ENCODE measurements around the gene MED8.
"Not testable (repeated sequence)": the region's sequence is repeated elsewhere in the genome, so short reads cannot be mapped to it uniquely, and the experiment has no call there.

MED8 gene

GRCh38 chr1:43383449-43383848 lies 6.2 kb downstream of the MED8 start:
- no peak for DNase-seq (ENCODE audit: low read depth in 2 of 2)

GRCh38 chr1:43382027-43382779 lies 7.4 kb downstream of the MED8 start:
- DNase-seq (ENCODE audit: low read depth in 2 of 2): no peak

DNA sequence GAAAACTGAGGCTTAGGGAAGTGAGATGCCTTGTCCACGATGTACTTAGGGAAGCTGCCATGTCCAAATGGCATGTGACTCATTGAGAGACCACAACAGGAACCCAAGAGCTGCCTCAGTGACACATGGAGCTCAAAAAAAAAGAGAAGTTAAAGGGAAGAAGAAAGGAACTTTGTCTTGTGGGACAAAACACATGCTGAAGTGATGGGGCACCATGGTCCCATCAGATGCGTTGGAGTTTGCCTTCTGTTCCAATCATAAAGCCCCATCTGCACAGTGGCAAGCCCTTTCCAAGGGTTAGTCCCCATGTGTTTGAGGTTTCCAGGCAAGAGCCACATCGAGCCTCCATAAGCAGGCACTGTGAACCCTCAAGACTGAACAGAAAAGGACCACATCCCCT lies 8.0 kb downstream of the MED8 start:
- DNase-seq (ENCODE audit: low read depth in 2 of 2): no peak

DNA sequence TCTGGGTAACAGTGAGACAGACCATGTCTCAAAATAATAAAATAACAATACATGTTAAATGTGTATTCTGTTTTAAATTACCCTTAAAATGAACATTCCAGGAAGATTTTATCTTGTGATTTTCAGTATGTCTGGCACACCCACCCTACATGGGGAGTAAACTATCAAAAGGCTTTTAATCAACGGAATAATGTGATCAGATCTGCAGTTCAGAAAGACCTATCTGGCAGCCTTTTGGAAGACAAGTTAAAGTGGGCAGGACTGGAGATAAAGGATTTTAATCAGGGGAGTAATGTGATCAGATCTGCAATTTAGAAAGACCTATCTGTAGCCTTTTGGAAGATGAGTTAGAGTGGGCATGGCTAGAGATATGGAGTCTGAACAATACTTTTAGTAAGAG lies 10.1 kb downstream of the MED8 start:
- DNase-seq (ENCODE audit: low read depth in 2 of 2): no peak

DNA sequence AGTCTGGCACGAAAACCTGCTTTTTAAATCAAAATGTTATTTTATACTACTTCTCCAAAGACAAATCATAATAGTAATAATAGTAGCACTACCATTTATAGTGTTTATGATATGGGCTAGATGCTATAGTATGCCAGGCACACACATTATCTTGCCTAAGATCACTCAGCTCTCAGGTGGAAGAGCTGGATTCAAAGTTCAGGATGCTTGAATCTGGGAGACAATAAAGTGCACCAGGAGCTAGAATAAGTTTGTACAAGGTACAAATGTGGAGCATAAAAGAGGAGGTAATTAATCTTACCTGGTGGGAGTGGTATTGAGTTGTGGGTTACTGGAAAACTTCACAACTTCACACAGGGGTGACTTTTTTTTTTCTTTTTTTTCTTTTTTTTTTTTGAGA lies 11.8 kb downstream of the MED8 start:
- no peak for DNase-seq (ENCODE audit: low read depth in 2 of 2)

- no peak for DNase-seq (ENCODE audit: low read depth in 2 of 2)
Measured at GRCh38 chr1:43376723-43377235, 12.8 kb downstream of the MED8 start.

DNA sequence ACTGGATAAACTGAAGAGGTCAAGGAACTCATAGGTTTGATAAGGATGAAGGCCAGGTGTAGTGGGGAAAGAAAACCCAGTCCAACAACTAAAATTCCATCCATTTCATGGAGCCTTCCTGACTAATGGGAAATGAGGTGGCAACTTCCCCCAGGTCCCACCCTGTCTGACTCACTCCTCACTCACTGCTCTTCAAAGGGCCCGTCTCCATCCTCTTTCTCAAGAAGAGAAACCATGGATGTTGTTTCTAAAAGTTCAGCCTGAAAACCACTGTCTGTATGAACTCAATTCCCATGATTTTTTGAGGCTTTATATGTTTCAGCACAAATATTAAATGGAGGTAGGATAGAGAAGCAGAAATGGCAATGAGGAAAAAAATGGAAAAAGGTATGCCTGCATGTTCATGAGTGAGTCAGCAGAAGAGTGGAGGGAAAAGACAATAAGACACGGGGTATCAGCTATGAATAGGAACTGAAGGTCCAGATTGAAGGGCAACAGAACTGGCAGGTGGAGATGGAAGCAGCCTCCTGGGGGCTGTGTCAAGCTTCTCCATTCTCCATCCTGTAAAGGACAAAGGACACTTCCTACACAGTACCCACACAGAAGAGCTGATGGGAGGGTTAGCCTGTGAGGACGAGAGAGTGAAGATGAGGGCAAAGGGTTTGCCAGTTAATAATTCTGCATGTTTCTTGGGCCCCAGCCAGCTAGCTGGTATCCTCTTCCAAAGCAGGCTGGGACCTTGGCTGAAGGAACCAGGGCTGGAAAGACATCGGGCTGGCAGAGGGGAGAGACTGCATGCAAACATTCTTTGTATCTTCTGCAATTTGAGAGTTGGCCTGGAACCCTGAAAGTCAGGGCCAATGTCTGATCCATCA lies 16.3 kb downstream of the MED8 start:
- no peak for DNase-seq (ENCODE audit: low read depth in 2 of 2)

DNA sequence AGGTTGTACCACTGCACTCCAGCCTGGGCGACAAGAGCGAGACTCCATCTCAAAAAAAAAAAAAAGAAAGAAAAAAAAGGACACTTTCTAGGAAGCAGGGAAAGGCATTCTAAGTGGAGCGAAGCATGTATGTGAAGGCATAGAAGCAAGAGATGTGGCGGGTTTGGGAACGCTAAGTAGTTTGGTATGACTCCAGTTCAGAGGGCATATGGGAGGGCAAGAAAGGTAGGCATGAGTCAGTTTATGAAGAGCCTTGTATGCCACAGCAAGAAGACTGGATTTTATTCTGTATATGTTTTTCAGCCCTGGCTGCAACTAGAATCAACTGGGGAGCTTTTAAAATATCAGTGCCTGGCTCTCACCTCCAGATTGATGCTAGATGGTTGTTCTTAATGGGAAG lies 17.4 kb downstream of the MED8 start:
- DNase-seq (ENCODE audit: low read depth in 2 of 2): no peak

GRCh38 chr1:43370564-43370963 lies 19.0 kb downstream of the MED8 start:
- DNase-seq (ENCODE audit: low read depth in 2 of 2): no peak

GRCh38 chr1:43369779-43370178 lies 19.8 kb downstream of the MED8 start:
- not testable (repeated sequence) for DNase-seq (ENCODE audit: low read depth in 2 of 2)

DNA sequence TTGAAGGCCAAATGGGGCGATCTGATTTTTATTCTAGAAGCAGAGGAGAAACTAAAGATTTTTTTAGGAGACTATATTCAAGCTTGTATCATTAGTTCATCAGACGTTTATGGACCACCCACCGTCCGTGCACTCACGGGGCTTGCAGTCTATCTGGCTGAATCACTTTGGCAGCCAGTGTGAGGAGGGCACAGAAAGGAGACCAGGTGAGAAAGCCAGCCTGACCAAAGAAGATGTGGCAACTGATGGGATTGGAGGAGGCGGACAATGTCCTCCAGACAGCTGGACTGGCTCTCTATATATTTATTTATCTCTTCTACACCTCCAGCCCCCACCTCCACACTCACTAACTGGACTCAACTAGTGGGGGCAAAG lies 21.0 kb downstream of the MED8 start:
- no peak for DNase-seq (ENCODE audit: low read depth in 2 of 2)

DNA sequence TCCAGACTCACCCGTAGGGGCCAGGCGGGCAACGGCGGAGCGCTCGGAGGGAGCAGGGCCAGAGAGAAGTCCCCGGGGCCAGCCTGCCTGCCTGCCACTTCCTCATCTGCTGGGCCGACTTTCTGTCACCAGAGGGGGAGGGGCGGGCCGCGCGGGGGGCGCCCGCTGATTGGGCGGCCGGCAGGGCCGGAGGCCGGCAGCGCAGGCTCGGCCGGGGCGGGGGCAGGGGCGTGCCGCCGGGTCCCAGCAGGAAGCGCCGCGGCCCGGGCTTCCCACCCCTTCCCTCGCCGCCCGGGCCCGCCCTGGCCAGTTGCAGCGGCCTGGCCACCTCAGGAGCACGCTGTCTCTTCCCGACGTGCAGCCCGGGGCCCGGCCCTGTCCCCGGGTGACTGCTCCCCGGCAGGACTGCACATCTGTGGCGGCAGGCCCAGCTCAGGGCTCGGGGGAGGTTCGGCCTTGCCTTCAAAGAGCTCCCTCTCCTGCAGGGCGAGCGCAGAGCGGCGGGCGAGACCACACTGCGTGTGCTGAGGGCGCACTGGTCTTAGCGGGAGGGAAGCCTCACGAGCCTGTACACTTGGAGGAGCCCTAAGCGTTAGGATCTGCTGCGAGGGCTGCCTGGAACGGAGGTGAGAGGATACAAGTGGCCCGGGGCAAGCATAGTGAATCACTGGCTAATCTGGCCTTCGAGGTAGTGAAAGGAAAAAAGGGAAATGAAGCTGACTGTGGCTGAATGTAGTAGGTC lies 21.5 kb downstream of the MED8 start, which contains the start of gene ELOVL1:
ELOVL1 (minus strand) TSS at position 108 of the 742 bp plus-strand sequence. CDS start 2,402 bp downstream, outside the sequence.
- DNase-seq (ENCODE audit: low read depth in 2 of 2): peak; percentile 89 to 94

DNA sequence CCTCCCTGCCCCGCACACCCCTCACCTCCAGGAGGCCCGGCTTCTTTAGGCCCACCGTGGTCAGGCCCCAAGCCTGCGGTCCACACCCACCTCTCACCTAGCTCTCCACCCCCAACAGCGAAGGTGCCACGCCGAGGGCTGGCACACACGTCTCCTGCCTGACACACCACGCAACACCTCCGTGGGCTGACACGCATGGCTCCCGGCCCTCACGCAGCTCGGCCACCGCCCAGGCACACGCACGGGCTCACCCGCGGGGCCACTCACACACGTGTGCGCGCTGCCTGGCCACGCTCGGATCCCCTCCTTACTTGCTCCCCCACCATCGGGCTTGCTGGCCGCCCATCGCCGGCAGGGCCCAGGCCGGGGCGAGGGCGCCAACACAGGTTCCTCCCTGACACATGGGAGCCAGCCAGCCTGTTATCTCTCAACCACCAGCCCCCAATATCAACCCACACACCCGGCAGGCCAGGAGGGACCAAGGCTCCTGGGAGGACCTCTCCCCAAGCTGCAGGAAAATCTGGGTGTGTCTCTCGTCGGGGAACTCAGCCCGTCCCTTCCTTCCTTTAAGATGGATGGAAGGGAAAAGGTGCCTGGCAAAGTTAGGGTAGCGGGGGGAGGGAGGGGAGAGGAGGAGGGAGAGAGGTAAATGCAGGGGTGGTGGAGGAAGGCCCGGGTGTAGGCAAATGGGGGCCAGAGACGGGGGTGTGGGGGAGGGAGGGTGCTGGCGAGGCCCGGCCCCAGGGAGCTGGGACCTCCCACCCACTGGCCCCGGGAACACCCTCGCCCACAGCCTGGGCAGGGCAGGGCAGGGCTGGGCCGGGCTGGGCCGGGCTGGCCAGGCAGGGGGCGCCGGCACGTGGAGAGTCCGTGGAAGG lies 22.3 kb downstream of the MED8 start:
- peak; percentile 37 to 52 for DNase-seq (ENCODE audit: low read depth in 2 of 2)

DNA sequence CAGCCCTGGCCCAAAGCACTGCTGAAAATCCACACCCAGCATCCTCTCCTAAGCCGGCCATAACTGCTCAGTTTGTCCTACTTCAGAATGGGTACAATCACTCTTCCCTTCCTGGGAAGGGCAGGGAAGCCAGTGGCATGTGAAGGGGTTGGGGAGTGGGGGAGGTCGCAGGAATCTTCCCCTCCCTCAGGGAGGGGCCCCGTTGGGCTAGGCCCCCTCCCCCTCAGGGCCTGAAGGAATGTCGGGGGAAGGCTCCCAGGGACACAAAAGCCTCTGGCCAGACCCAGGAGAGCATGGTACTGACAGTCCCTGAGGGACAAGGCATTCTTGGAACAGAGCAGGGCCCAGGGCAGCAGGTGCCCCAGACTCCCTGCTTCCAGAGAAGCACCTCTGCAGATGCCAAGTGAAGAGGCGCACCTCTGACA lies 23.0 kb downstream of the MED8 start:
- no peak for DNase-seq (ENCODE audit: low read depth in 2 of 2)

GRCh38 chr1:43366179-43366578 lies 23.4 kb downstream of the MED8 start:
- no peak for DNase-seq (ENCODE audit: low read depth in 2 of 2)

- DNase-seq (ENCODE audit: low read depth in 2 of 2): no peak
Measured at GRCh38 chr1:43365678-43366077, 23.9 kb downstream of the MED8 start.

GRCh38 chr1:43363935-43364525 lies 25.6 kb downstream of the MED8 start:
- no peak for DNase-seq (ENCODE audit: low read depth in 2 of 2)

DNA sequence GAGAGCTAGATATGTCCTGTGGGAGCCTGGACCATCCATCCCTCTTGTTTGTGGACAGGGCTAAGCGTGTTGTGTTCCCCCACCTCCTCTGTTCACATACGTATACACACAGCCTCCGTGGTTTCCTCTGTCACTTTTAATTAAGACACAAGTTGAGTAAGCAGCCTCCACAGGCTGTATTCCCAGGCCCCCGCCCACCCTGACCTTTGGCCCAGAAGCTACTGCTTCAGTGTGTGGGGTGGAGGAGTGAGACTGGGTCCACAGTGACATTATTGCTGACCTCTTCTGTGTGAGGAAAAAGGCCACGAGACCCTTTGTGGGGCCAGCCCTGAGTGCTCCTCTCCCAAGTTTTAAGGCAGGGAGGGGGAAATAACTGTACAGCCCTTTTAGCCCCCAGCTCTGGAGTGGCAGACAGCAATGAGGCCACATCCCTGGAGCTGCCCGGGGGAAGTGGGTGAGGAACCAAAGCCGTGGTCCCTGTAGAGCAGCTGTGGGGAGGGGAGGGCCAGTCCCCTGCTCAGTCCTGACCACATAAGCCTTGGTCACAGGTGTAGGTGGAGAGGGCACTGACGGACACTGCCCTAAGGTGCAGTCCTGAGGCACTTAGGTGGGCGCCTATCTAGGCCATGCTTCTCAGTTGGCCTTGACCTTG lies 26.2 kb downstream of the MED8 start:
- DNase-seq (ENCODE audit: low read depth in 2 of 2): no peak

- no peak for DNase-seq (ENCODE audit: low read depth in 2 of 2)
Measured at GRCh38 chr1:43360616-43361015, 29.0 kb downstream of the MED8 start.

DNA sequence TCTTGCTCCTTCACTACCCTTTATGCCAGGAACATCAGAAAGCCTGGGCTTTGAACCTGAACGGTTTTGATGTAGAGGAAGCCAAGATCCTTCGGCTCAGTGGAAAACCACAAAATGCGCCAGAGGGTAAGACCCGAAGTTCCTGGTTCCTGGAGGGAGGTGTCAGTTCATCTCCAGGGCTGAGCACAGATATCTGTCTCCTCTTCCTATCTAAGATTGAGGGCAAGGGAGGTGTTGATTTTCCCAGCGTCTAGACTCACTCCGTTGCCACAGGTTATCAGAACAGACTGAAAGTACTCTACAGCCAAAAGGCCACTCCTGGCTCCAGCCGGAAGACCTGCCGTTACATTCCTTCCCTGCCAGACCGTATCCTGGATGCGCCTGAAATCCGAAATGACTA lies 29.9 kb downstream of the MED8 start:
- no peak for DNase-seq (ENCODE audit: low read depth in 2 of 2)
